HG03064 (cell line): ENCODE data around the gene GPAT3.
"Not testable (repeated sequence)": the region's sequence is repeated elsewhere in the genome, so short reads cannot be mapped to it uniquely, and the experiment has no call there.

Source experiments
- ATAC-seq: cut with Tn5 transposase; IDR thresholded peaks from one replicate; pipeline ENCODE4 v1.9.1; 2021; ENCODE audit warnings: low read depth; ENCODE audit not compliant: unreplicated experiment

The GPAT3 gene

DNA sequence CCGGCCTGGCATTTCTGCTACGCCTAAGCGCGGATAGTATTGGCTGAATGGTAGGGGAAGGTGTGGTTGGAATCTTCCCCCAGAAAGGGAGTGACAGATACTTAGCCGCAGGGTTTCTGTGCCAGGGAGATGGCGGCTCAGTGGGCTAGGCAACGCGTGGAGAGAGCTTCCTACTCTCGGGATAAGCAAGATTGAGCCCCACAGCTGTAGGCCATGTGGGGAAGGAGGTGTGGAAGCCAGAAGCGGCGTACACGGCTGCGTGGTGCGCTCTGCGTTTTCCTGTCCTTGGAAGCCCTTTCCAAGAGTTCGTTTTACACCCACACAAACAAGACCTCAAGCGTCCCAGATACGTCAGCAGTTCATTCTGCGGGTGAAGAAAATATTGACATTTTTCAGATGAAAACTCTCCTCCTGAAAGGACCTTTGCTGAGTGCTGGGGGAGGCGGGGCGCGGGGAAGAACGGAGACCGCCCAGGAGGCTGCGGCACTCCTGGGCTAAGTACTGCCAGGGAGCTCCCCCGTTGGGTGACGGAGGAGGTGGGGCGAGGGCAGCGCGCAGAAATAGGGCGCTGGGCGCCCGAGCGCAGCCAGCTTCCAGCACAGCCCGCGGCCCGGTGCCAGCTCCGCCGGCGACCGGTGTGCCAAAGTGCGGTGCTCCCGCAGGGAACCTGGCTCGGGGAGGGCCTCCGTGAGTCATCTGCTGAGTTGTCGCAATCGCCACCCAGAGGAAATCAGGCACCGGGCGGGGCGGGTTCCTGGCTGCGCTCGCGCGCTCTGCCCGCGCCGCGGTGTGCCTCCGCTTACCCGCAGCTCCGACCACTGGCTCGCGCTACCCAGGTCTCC is at the start of gene GPAT3:
TSS of gene GPAT3 (plus strand) at position 589 of the 842 bp plus-strand sequence. CDS start 515 bp downstream, outside the sequence.
- peak; percentile 78 for ATAC-seq

DNA sequence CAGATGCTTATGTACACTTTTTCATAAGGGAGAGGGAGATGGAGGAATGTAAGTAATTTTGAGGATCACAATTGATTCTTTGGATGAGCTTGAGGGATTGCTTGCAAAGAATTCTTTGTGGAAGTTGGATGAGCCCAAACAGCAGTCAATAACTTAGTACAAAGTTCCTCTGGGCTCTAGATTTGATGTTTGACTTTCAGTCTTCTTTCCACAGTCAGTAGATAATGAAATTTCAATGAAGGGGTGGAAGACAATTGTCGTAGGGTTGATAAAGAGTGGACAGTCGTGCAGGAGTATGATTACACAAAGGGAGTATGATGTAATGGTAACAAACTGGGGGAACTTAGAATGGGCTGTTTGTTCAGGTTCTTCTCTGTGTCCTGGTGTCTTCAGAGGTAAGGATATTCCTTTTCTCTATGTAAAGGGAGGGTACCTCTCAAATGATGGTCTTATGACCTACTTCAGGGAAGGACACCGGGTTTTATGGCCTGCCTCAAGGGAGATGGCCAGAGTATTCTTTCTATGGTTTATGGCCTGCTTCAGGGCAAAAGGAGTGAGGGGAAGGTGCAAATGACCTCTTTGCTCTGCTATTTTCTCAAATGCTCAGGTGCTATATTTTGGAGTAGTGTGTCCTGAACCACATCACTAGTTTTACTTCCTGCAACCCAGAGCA is 49.3 kb upstream of the GPAT3 start:
- no peak for ATAC-seq

DNA sequence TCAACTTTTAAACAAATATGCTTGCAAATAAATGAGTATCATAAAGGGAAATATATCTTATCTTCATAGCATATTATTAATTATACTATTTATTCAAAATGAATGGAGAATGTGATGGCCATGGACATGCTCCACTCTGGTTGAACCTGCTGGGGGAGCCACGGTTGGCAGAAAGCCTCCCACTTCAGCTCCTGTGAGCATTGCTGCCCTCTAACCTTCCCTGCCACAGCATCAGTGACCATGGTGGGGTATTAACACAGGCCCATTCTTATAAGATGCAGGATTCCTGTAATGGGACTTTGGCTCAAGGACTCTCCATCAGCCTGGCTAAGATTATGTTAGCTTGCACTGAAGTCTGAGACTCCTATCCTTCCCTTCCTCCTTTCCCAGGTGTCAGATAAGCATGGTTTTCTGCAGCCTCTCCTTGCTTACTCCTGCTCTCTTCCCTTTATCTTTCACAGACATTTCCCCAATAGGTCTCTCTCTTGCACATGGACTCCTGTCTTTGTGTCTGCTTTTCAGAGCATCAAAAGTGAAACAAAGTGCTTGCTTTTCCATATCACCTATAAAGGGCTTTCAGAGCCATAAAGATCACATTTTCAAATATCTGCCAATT is 46.1 kb upstream of the GPAT3 start:
- ATAC-seq = no peak

DNA sequence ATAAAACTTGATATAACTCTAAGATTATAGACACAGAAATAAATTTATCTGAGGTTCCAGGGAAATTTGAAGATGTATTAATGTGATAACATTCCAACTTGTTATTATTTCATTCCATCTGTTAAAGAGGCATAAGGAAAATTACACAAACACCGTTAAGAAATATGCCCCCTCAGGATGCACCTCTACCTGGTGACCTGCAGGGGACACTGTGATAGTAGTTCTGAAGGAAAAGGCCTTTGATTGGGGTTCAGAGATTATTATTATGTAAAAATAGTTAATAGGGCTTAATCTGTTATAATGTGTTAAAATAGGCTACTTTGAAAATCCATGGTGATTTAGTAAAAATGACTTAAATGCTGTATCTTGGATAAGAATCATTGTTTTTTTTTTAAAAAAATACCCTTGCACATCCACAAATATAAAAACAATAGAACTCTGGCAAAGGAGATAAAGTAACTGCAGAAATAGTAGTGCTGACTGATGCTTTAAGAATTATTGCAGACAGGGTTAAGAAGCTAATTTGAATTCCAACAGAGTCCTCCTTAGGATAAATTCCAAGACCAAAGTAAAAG is 44.9 kb upstream of the GPAT3 start:
- no peak for ATAC-seq

DNA sequence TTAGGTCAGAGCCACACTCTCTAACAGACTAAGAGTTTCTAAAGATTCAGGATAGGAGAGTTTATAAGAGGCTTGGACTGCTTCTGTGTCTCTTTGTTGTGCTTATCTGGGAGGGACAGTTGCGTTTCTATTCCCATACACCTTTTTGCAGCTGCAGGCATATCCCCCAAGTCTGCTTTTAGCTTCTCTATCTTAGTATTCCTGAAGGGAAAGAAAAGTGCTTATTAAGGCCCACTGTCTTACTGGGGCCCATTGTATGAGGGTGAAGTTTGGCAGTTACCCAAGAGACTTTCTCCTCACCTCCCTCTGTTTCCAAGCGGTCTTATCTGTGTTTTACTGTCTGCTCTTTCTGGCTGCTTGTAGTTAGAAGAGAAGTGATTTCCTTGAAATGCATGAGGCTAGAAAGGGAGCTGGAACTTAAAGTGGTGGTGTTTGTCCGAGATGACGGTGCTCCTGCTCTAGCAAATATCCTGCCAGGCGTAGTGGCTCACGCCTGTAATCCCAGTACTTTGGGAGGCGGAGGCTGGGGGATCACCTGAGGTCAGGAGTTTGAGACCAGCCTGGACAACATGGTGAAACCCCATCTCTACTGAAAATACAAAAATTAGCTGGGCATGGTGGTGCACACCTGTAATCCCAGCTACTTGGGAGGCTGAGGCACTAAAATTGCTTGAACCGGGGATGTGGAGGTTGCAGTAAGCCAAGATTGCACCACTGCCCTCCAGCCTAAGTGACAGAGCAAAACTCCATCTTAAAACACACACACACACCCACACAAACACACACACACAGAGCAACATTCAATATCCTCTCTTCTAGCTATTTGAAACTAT is 39.6 kb upstream of the GPAT3 start:
- ATAC-seq = not testable (repeated sequence)

DNA sequence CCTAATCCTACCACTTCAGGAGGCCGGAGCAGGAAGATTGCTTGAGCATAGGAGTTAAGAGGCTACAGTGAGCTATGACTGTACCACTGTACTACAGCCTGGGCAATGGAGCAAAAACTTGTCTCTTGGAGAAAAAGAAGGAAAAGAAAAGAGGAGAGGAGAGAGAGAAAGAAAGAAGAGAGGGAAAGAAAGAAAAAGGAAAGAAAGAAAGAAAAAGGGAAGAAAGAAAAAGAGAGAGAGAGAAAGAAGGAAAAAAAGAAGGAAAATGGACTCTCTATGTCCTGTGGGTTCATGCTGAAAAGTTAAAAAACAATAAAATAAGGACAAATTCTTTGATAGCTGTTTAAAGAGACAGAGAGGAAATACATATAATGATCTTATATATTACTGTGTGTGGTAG is 37.7 kb upstream of the GPAT3 start:
- no peak for ATAC-seq

DNA sequence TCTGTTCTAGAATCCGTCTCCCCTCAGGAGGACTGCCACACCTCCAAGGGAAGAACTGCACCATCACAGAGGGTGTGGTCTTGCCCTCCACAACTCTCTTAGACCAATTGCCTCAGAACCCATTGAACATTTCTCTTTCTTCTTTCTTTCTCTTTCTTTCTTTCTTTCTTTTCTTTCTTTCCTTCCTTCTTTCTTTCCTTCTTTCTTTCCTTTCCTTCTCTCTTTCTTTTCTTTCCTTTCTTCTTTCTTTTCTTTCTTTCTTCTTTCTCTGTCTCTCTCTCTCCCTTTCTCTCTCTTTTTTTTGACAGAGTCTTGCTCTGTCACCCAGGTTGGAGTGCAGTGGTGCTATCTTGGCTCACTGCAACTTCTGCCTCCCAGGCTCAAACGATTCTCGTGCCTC is 34.2 kb upstream of the GPAT3 start:
- not testable (repeated sequence) for ATAC-seq

DNA sequence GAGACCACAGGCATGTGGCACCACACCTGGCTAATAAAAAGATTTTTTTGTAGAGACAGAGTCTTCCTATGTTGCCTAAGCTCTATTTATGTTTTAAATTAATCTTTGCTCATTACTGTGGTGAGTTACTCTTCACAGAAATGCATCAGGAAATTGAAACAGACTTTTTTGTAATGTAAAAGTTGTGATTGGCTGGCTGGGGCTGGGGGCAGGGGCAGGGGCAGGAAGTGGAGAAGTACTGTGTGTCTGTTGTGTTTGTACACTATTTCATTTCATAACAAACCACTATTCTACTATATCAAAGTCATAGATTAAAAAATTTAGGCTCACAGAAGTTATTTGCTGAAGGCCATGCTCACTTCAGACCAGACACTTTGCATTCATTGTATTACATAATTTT is 31.9 kb upstream of the GPAT3 start:
- no peak for ATAC-seq

DNA sequence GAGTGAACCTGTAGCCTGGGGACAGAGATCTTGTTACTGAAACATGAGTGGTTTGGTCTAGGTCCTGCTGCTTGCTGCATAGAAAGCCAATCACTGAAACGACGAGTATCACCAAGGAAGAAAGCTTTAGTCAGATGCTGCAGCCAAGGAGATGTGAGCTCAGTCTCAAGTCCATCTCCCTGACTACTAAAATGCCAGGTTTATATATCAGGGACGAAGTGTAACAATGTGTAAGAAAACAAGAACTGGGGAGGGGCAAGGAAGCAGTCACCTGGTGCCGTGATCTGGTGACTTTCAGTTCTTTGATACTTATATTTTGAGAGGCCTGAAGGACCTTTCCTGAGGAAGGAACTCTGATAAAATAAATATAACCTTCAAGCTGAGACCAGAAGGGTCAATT is 31.4 kb upstream of the GPAT3 start:
- no peak for ATAC-seq

DNA sequence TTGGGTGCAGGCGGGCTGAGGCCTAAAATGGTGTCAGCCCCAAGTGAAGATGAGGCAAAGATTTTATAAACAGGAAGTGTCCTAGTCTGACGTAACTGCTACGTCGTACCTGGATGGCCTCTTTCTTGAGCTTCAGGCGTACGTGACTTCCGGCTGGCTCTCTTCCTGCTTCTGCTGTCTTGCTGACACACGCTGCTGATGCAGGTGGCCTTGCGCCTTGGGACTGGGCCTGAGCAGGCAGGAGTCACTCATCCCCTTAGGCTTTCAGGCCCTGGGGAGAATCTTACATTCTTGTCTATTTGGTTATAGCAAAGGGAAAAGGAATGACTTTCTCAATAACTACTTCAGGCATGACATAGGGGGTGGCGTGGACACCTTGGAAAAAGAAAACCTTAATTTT is 30.9 kb upstream of the GPAT3 start:
- ATAC-seq = no peak

DNA sequence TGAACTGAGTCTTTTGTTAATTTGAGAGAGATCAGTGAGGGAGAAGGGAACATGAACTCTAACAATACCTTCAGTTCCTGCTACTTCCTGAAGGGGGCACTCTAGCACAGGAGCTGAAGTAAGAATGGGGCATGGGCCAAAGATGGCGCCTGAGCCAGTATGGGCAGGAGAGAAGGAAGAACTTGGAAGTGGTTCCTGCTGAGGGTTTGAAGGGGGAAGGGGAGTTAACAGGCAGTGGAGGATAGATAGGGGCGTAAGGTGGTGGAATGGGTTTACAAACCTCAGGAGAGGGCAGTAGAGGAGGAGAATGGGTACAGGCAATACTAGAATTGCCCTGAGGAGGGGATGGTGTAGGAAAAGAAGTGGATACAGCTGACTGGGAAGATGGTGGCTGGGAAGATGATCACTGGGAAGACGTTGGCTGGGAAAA is 26.7 kb upstream of the GPAT3 start:
- not testable (repeated sequence) for ATAC-seq

DNA sequence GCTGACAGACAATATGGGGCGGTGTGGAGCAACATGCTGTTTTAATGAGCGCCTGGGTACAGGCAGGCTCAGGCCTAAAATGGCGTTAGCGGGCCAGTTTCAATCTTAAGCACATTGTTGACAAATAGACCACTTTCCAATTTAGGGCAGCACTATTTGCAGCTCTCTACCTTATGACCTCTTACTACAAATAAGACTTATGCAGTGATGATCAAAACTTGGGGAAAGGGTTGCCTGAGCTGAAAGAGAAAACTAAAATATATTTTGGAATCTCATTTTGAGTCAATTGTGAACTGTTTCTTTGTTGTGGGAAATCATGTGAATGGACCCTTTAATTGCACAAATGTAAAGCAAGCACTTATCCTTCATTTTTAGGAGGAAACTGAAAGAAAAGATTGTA is 25.5 kb upstream of the GPAT3 start:
- ATAC-seq = no peak

DNA sequence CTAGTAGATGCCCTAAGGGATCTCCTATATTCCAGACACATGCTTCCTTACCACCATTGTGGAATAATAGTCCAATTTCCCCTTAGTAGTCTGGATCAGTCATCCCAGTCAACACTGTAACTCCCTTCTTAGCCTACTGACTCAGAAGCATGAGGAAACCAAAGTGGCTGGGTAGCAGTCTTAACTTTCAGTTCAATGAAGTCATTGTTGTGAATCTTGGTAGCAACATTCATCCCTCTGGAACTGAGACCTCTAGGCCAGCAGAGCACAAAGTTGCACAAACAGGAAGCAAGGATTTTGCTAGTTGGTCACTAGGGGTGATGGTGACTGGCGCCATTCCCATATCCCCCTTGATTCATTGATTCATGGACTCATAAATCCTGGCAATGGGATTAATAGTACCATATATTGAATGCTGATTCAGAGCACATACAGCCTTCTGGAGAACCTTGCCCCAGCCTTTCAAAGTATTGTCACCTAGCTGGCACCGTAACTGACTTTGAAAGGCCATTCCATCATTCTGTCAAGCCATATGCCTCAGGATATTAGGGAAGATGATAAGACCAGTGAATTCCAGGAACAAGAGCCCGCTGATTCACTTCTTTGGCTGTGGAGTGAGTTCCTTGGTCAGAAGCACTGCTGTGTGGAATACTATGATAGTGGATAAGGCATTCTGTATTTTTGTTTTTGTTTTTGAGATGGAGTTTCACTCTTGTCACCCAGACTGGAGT is 19.7 kb upstream of the GPAT3 start:
- ATAC-seq = no peak

DNA sequence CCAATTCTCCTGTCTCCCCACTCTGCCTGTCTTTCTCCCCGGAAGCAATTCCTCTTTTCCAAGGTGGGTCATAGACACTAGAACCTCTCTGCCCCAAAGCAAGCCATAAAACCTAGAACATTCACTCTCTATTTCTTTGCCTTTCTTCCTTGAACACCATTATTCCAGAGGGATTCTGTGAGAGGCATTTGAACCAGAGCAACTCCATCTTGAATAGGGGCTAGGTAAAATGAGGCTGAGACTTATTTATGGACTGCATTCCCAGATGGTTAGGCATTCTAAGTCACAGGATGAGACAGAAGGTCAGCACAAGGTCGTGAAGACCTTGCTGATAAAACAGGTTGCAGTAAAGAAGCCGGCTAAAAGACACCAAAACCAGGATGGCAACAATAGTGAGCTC is 13.7 kb upstream of the GPAT3 start:
- no peak for ATAC-seq

DNA sequence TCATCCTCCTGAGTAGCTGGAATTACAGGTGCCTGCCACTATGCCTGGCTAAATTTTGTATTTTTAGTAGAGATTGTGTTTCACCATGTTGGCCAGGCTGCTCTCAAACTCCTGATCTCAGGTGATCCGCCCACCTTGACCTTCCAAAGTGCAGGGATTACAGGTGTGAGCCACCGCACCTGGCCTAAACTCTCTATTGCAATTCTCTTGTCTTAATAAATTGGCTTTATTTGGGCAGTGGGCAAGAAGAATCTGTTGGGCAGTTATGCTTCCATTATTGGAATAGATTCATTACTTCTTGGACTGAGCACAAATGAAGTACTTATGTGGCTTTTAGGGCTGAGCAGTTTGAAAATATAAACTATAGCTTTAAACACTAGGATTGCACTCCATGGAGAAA is 8.2 kb upstream of the GPAT3 start:
- ATAC-seq = no peak

DNA sequence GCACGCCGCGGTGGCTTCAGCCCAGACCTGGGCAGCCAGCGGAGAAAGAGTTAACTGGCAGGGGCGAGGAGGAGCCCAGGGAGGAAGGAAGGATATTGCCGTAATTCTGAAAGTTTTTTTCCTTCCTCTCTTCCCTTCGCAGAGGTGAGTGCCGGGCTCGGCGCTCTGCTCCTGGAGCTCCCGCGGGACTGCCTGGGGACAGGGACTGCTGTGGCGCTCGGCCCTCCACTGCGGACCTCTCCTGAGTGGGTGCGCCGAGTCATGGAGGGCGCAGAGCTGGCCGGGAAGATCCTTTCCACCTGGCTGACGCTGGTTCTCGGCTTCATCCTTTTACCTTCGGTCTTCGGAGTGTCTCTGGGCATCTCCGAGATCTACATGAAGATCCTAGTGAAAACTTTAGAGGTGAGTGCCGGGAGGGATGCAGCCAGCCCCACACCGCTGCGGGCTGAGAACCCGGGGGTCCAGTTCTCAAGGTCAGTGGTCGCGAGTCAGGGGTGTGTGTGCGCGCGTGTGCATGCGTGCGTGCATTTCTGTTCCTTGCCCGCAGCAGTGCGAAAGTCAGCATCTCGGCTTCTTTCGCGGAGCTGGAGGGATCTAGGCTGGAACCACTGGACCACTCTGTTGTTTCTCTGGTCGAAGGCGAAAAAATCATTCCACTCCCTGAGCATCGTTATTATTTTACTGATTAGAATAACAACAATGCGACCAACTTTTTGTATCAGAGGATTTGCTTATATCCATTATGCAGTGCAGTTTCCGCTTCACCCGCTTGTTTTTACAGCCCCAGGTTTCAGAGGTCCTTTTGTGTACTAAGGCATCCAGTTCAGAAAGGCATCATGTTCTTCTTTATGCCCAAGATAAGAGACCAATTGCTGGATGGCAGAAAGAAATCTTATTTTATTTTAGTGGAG is 709 bp downstream of the GPAT3 start:
- ATAC-seq = peak; percentile 16

DNA sequence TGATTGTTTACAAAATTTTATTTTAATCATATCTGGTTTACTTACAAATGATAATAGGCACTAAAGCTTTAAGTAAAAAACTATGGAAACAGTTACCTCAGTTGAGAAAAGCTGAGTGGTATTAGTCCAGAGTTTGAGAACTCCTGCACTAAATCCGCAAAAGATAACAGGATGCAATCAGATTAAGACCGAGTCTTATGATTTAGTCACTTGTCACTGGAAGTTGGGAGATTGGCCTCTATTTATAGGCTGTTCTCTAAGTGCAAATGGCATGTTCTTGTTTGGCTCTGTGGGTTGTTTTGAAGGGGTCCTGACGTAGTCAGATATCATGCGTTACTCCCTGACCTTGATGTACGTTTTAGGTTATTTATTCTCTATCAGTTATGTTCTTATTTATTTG is 6.3 kb downstream of the GPAT3 start:
- ATAC-seq = no peak

DNA sequence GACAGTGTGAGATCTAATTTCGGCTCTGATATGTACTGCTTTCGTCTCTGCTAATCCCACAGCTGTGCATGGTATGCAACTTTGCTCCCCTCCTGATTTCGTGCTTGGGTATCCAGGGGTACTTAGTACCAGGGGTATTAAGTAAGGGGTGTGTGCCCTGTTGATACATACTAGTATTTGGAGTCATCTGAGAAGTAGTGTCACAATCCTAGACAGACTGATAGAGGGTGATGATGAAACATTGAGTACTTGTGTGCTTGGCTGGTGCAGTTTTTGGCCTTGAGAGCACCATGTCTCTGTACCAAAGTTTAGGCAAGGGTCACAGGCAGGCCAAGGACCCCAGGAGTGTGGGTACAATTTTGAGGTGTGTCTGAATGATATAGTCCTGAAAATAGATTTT is 10.9 kb downstream of the GPAT3 start:
- ATAC-seq = no peak
